ENCODE data around the gene SUDS3.

SUDS3 gene

GRCh38 chr12:118358612-118359540, 17.5 kb upstream of the SUDS3 start:
- Mint-ChIP-seq H3K27ac (peak overlapping the region in 1 of 3 experiments; percentile 8), H3K36me3 (ENCODE audit: low read depth) (no peaks in the 10 kb centered on the region), H3K9me3 (no peaks in the 10 kb centered on the region), H3K4me1 (peaks cover 14% of the 10 kb centered on the region), H3K27me3 (ENCODE audit: low read depth) (peaks cover 3% of the 10 kb centered on the region), H3K4me3 (no peak overlapping the region)
- TF ChIP-seq CTCF (IDR thresholded peaks at IDR 0.05; ENCODE audit: unreplicated experiment in 3 of 3), result no peak

- Mint-ChIP-seq H3K4me1 (peaks cover 14% of the 10 kb centered on the region), H3K9me3 (no peaks in the 10 kb centered on the region), H3K27ac (no peak overlapping the region), H3K27me3 (ENCODE audit: low read depth) (peaks cover 3% of the 10 kb centered on the region), H3K4me3 (no peak overlapping the region), H3K36me3 (ENCODE audit: low read depth) (no peaks in the 10 kb centered on the region)
- no peak for TF ChIP-seq CTCF (IDR thresholded peaks at IDR 0.05; ENCODE audit: unreplicated experiment in 3 of 3)
Observed at GRCh38 chr12:118359541-118359915, 16.8 kb upstream of the SUDS3 start.

DNA sequence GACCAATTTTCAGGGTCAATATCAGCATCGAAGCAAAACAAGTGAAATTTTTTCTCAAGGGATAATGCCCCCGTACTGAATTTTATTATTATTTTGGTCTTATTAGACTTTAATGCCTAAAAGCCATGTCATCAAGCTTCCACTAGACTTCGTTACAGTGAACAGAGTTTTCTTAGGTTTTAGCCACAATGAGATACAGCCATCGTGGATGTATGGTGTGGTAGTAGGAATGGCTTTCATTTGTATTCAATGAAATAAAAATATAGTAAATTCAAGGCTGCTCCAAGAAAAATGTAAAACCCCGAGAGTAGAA, 15.3 kb upstream of the SUDS3 start:
- H3K27me3 Mint-ChIP-seq (ENCODE audit: low read depth), result peaks cover 3% of the 10 kb centered on the region
- no peaks in the 10 kb centered on the region for H3K36me3 Mint-ChIP-seq (ENCODE audit: low read depth)
- H3K4me3 Mint-ChIP-seq, result no peak overlapping the region
- H3K27ac Mint-ChIP-seq, result no peak overlapping the region
- H3K4me1 Mint-ChIP-seq, result peaks cover 14% of the 10 kb centered on the region
- no peaks in the 10 kb centered on the region for H3K9me3 Mint-ChIP-seq
- TF ChIP-seq CTCF (IDR thresholded peaks at IDR 0.05; ENCODE audit: unreplicated experiment in 3 of 3), result no peak

DNA sequence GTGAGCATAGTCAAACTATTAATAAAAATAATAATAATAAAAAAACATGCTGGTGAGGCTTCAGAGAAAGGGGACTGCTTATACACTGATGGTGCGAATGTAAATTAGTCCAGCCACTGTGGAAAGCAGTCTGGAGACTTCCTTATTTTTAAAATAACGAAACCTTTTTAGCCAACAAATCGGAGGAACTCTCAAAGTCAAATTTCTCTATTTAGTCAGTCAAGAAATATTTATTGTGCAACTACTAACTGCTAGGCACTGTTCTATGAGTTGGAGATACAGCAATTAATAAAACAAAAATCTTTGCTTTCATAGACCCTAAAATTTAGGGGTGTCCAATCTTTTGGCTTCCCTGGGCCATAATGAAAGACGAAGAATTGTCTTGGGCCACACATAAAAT, 14.5 kb upstream of the SUDS3 start:
- Mint-ChIP-seq H3K4me1 (peaks cover 11% of the 10 kb centered on the region), H3K4me3 (no peak overlapping the region), H3K27ac (no peak overlapping the region), H3K9me3 (no peaks in the 10 kb centered on the region), H3K36me3 (ENCODE audit: low read depth) (no peaks in the 10 kb centered on the region), H3K27me3 (ENCODE audit: low read depth) (peaks cover 3% of the 10 kb centered on the region)
- TF ChIP-seq CTCF (IDR thresholded peaks at IDR 0.05; ENCODE audit: unreplicated experiment in 3 of 3), result no peak

GRCh38 chr12:118368821-118369220, 7.5 kb upstream of the SUDS3 start:
- Mint-ChIP-seq H3K4me1 (peaks cover 19% of the 10 kb centered on the region), H3K27ac (no peak overlapping the region), H3K4me3 (no peak overlapping the region), H3K27me3 (ENCODE audit: low read depth) (peaks cover 35% of the 10 kb centered on the region), H3K9me3 (no peaks in the 10 kb centered on the region), H3K36me3 (ENCODE audit: low read depth) (no peaks in the 10 kb centered on the region)
- TF ChIP-seq CTCF (IDR thresholded peaks at IDR 0.05; ENCODE audit: unreplicated experiment in 3 of 3), result no peak

DNA sequence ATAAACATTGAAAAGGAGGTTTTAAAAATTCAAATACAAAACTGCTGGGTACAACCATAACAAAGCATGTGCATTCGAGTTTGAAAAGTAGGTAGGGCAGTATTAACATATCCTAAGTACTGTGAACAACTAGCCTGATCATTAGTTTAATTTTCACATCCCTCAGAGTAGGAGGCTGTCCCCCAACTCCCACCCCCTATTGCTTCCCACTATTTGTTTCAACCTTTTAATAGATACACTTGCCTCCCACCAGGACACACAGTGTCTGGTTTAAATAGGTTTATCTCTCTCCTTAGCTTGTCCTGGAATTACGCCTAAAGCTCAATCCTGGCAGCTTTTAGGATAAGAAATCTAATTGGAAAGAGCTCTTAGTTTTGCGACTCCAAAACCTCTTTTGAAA, 5.8 kb upstream of the SUDS3 start:
- H3K4me1 Mint-ChIP-seq, result peaks cover 34% of the 10 kb centered on the region
- peak overlapping the region; percentile 81 to 98 (median 83) for H3K4me3 Mint-ChIP-seq
- peaks cover 35% of the 10 kb centered on the region for H3K27me3 Mint-ChIP-seq (ENCODE audit: low read depth)
- no peak for TF ChIP-seq CTCF (IDR thresholded peaks at IDR 0.05; ENCODE audit: unreplicated experiment in 3 of 3)
- H3K36me3 Mint-ChIP-seq (ENCODE audit: low read depth), result no peaks in the 10 kb centered on the region
- no peaks in the 10 kb centered on the region for H3K9me3 Mint-ChIP-seq
- no peak overlapping the region for H3K27ac Mint-ChIP-seq

Data from nephron (organoid).